ENCODE results near the gene SHISAL2B.

DNA sequence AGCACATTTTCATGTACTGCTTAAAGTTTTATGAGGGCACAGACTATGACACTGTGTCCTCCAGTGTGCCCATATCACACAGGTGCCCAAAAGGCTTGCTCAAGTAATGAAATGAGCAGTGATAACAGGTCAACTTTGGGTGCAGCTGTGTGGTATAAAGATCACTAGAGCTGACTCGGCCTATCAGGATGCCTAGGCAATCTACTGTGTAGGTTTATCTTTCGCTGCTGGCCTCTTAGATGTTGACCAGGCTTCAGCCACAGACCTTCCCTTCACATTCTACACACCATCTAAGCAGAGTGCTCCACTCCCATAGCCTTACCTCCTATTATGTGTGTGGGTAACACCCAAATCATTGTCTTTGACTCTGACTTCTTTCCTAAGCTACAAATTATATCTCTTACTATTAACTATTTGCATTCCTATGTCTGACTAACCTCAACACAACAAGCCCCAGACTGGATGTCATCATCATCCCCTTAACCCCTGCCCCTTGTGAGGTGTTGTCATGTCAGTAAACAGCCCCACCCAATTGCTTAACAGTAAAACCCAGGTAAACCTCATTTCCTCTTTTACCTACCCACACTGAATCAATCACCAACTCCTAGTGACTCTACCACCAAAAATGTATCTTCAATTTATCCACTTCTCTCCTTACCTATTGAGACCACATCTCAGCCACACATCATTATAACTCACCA is 75.7 kb downstream of the SHISAL2B start:
- no peak for TF ChIP-seq POLR2A (IDR thresholded peaks at IDR 0.05; ENCODE audit: low read depth, low read length)
- no peak for TF ChIP-seq EZH2 (IDR thresholded peaks at IDR 0.05; ENCODE audit: borderline replicate concordance, low read depth, low read length, severe bottlenecking)
- TF ChIP-seq, protein P1, sequence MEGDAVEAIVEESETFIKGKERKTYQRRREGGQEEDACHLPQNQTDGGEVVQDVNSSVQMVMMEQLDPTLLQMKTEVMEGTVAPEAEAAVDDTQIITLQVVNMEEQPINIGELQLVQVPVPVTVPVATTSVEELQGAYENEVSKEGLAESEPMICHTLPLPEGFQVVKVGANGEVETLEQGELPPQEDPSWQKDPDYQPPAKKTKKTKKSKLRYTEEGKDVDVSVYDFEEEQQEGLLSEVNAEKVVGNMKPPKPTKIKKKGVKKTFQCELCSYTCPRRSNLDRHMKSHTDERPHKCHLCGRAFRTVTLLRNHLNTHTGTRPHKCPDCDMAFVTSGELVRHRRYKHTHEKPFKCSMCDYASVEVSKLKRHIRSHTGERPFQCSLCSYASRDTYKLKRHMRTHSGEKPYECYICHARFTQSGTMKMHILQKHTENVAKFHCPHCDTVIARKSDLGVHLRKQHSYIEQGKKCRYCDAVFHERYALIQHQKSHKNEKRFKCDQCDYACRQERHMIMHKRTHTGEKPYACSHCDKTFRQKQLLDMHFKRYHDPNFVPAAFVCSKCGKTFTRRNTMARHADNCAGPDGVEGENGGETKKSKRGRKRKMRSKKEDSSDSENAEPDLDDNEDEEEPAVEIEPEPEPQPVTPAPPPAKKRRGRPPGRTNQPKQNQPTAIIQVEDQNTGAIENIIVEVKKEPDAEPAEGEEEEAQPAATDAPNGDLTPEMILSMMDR (IDR thresholded peaks at IDR 0.05; ENCODE audit: extremely low read depth in 1 of 2, insufficient read depth in 1 of 2, low read depth in 1 of 2, low read length in 2 of 2): no peak
- no peak for TF ChIP-seq MYC (IDR thresholded peaks at IDR 0.05; ENCODE audit: low read depth, low read length)
- no peak for TF ChIP-seq POLR2AphosphoS5 (IDR thresholded peaks at IDR 0.05; ENCODE audit: insufficient read depth, low read depth, low read length)
- no peak for TF ChIP-seq GATA2 (IDR thresholded peaks at IDR 0.05; ENCODE audit: insufficient read depth, insufficient read length, low read depth, low read length)
- no peak for TF ChIP-seq FOS (IDR thresholded peaks at IDR 0.05; ENCODE audit: borderline replicate concordance, insufficient read depth, low read length)

All from endothelial cell of umbilical vein (primary cell).